ENCODE results near the gene GRIK4. TPM values are rescaled to one million over a fixed set of nuclear protein-coding genes. Genes with fewer than 3 reads are reported as not detected.

Gene GRIK4
- total and polyA plus RNA-seq, 2 donors (not counting 3 experiments of a cell fraction or from before 2014, with no cell fraction given): 0.81 to 1.6 TPM

DNA sequence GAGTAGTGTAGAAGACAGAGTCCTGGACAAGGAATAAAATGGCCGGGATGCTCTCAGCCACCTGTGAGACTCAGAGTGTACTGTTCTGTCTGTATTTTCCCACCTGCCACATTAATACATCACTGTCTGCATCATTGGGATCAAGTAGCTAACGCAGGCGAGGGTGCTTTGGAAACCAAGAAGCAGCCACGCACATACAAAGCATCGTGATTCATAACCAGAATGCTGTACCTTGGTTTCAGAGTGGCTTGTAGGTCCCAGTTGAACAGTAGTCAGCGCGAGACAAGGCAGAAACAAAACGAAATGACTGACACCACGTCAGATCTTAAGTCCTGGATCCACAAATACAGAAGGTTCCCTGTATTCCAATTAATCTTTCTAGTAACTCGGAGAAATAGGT is 198.3 kb downstream of the GRIK4 start:
- Histone ChIP-seq H3K9me1 (replicated peaks; ENCODE audit: control insufficient read depth, extremely low read depth, insufficient read depth, low read length) (no peaks in the 10 kb centered on the region), H3K27me3 (ENCODE audit: control insufficient read depth in 2 of 2, insufficient read depth in 2 of 2, low read length in 2 of 2) (no peaks in the 10 kb centered on the region), H2AFZ (ENCODE audit: low read depth, low read length) (no peak overlapping the region), H4K20me1 (replicated peaks; ENCODE audit: control insufficient read depth, extremely low read depth, insufficient read depth, low read length) (no peaks in the 10 kb centered on the region), H3K4me2 (ENCODE audit: insufficient read depth, low read length) (no peak overlapping the region), H3K79me2 (ENCODE audit: control insufficient read depth, insufficient read depth, low read length) (no peaks in the 10 kb centered on the region), H3K4me3 (replicated peaks in 1 of 3; ENCODE audit: insufficient read depth in 1 of 3, low read depth in 1 of 3, low read length in 3 of 3) (no peak overlapping the region), H3K9ac (replicated peaks; ENCODE audit: extremely low read depth, insufficient read depth, low read length) (no peak overlapping the region), H3K27ac (ENCODE audit: insufficient read depth, low read depth, low read length) (no peak overlapping the region), H3K4me1 (ENCODE audit: control insufficient read depth, extremely low read depth, insufficient read depth, low read length) (peaks cover 4% of the 10 kb centered on the region), H3K36me3 (ENCODE audit: control insufficient read depth in 2 of 2, extremely low read depth in 1 of 2, insufficient read depth in 2 of 2, low read length in 2 of 2) (no peaks in the 10 kb centered on the region), H3K9me3 (replicated peaks; ENCODE audit: control insufficient read depth, insufficient read depth, low read length) (no peaks in the 10 kb centered on the region)
- ChIA-PET POLR2A (no interaction called here), CTCF (interaction anchor here (1.0 kb wide), 1 partner anchor 10 kb away, joined by 3 read pairs; no protein-coding TSS in a partner anchor)
- dilution Hi-C loops (cut with MboI; ENCODE audit: extremely low pct_ligation_motif_present, low sequenced_read_pairs): no loop called here
- DNase-seq (ENCODE audit: low read depth, low spot score) (no peak), FAIRE-seq (no peak)
- intact Hi-C loops (cut with micrococcal nuclease): loop anchor here (5.0 kb wide), 1 partner anchor 72 kb away; no protein-coding TSS in a partner anchor
- TF ChIP-seq, protein P1, sequence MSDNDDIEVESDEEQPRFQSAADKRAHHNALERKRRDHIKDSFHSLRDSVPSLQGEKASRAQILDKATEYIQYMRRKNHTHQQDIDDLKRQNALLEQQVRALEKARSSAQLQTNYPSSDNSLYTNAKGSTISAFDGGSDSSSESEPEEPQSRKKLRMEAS (IDR thresholded peaks at IDR 0.05; ENCODE audit: insufficient read depth, insufficient read length): no peak
- TF ChIP-seq POLR2A (IDR thresholded peaks at IDR 0.05; ENCODE audit: low read depth, low read length) (no peak), POLR2AphosphoS5 (IDR thresholded peaks at IDR 0.05; ENCODE audit: insufficient read depth, low read depth, low read length) (no peak), GATA2 (IDR thresholded peaks at IDR 0.05; ENCODE audit: insufficient read depth, insufficient read length, low read depth, low read length) (no peak), EZH2 (IDR thresholded peaks at IDR 0.05; ENCODE audit: borderline replicate concordance, low read depth, low read length, severe bottlenecking) (no peak), MYC (IDR thresholded peaks at IDR 0.05; ENCODE audit: low read depth, low read length) (no peak), FOS (IDR thresholded peaks at IDR 0.05; ENCODE audit: borderline replicate concordance, insufficient read depth, low read length) (no peak)
- TF ChIP-seq, protein P2, sequence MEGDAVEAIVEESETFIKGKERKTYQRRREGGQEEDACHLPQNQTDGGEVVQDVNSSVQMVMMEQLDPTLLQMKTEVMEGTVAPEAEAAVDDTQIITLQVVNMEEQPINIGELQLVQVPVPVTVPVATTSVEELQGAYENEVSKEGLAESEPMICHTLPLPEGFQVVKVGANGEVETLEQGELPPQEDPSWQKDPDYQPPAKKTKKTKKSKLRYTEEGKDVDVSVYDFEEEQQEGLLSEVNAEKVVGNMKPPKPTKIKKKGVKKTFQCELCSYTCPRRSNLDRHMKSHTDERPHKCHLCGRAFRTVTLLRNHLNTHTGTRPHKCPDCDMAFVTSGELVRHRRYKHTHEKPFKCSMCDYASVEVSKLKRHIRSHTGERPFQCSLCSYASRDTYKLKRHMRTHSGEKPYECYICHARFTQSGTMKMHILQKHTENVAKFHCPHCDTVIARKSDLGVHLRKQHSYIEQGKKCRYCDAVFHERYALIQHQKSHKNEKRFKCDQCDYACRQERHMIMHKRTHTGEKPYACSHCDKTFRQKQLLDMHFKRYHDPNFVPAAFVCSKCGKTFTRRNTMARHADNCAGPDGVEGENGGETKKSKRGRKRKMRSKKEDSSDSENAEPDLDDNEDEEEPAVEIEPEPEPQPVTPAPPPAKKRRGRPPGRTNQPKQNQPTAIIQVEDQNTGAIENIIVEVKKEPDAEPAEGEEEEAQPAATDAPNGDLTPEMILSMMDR (IDR thresholded peaks at IDR 0.05; ENCODE audit: extremely low read depth in 1 of 2, insufficient read depth in 1 of 2, low read depth in 1 of 2, low read length in 2 of 2): no peak
- BruUV-seq (replicated peaks): no TSS peak
